D721Med (cell line): Measurements from ENCODE around the gene WNT1.
A peak's percentile ranks its signal among the peaks of the same experiment; 100 is the strongest.

ENCODE experiments used
- DNase-seq: peaks from one replicate; pipeline ENCODE4 v3.0.0; 2011; ENCODE audit warnings: low spot score; ENCODE audit not compliant: insufficient read length
- FAIRE-seq: peaks from 2 replicates; lab custom pipeline; 2011; peaks lifted over from hg19 to GRCh38; lab: Jason Lieb, UNC
- CTCF ChIP-seq: IDR thresholded peaks from 2 replicates; pipeline ENCODE4 v1.5.1; 2012; ENCODE audit warnings: mild to moderate bottlenecking, control low read depth; ENCODE audit not compliant: insufficient read depth; ENCODE audit errors: missing control alignments

Gene WNT1

DNA sequence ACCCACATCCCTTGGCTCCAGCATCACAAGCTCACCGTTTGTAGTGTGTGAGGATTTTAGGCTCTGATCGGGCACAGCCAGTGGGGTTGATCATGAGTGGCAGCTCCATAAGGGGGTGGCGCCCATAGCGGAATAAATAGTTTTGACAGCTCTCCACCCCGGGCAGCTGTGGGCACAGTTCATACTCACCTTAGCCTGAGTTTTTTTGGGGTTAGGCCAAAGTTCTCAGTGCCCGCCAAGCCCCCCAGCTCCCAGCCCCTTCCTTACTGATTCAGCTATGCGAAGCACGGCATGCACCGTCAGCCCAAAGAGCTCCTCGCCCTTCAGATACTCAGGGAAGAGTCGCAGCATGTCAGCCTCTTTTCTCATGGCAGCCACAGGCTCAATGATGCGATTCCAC lies 46.4 kb downstream of the WNT1 start:
- DNase-seq = no peak
- no peak for TF ChIP-seq CTCF
- FAIRE-seq = no peak

DNA sequence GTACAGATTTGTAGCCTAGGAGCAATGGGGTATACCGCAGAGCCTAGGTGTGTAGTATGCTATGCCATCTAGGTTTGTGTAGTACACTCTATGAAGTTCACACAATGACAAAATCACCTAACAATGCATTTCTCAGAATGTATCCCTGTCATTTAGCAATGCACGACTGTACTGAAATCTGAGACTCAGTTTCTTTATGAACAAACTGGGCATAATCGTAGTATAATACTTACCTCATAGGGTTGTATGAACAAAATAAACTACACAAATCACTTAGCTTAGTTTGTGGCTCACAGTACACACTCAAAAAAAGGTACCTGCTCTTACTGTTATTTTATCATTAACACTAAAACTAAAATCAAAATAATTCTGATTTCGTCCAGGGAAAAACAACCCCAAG lies 47.3 kb downstream of the WNT1 start:
- TF ChIP-seq CTCF = no peak
- FAIRE-seq = no peak
- no peak for DNase-seq

DNA sequence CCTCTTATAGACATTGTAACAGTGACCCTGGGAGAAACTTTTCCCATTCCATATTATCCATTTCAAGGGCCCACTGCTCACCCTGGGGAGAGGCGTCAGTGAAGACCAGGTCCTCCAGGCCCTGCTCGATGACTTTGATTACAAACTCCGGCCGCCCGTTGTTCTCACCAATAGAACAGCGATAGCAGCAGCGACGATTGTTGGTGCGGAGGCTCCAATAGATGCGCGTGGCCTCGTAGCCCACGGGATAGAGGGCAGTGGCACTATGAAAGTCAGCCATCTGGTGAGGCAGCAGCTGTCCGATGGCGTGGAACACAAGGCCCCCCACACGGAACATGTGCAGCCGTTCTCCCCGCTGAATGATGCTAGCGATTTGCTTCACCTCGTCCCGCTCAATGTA lies 48.0 kb downstream of the WNT1 start:
- no peak for TF ChIP-seq CTCF
- FAIRE-seq = no peak
- DNase-seq = peak; percentile 6

GRCh38 chr12:49026678-49027480 lies 48.8 kb downstream of the WNT1 start:
- DNase-seq = peak; percentile 12
- no peak for TF ChIP-seq CTCF
- no peak for FAIRE-seq

DNA sequence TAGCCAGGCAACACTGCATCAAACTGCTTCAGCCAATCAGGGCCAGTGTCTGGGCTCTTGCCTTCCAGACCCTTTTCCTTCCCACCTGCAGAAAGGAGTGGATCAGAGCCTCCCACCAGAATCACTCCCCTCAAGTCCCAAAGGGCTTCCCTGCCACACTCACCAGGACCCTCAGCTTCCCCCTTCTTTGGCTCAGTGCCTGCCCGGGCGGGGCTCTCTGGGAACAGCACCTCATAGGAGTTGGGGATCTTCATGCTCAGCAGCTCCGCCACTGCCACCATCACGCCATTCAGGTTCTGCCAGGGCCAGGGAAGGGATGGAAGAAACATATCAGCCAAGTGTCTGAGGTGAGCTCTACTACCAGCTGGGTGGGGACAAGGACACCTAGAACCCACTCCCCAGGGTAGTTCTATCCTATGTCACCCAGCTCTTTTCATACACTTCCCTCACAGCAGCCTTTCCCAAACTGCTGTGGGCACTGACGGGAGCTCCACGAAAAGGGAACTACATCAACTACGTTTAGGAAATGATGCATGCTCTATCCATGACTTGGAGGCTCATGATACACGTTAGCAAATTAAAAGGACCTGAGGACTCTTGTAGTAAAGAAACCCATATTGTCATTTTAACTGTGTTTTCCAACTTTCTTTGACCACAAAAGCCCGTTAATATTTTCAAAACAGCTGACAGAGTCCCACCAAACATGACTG lies 49.9 kb downstream of the WNT1 start:
- FAIRE-seq (no peak), DNase-seq (peak; percentile 17)
- TF ChIP-seq CTCF = no peak

DNA sequence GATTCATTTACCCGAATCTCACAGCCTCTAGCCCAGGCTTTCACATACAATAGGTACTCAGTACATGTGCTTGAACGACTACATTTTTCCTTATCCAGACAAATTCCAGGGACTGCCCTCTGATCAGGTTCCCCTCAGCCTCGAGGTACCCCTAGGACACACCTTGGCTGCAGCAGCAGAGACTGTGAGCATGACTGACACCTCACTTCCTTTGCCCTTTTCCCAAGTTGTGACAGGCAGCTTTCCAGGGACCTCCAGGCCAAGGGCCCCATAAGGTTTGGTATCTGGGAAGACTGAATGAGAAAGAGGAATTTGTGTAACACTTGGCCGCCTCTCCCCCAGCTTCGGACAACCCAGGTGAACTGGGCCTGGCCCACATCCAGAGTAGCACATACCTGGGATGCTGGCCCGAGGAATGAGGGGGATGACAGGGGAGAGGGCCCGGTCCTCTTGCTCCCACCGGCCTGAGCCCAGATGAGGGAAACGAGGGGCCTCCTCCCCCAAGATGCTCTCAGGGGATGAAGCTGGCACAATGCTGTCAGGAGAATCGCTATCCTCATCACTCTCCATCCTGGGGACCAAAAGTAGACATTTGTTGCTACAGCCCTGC lies 50.6 kb downstream of the WNT1 start:
- peak; percentile 3 for DNase-seq
- FAIRE-seq = no peak
- no peak for TF ChIP-seq CTCF

DNA sequence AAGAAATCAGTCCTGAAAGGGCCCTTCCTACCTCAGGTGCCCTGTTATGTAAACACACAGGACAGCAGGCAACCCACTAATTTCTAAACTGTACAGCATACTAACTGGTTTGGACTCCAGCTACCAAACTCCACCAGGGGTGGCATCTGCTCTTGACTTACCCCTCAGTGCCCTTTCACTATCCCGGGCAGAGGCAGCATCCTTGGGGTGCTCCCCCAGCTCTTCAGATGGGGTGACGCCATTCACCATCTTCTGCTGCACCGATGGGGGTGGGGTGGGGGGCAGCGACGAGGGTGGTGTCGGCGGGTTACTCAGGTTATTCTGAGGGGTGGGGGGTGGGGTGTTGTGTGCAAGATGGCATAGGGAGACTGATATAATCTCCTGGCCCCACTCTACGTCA lies 52.0 kb downstream of the WNT1 start:
- FAIRE-seq (no peak), DNase-seq (peak; percentile 9)
- TF ChIP-seq CTCF = no peak
